GM12865 (cell line): ENCODE measurements around the gene KIAA1217.

ENCODE experiments used
- DNase-seq: peaks from one replicate; pipeline ENCODE4 v3.0.0; 2010; ENCODE audit warnings: low read depth
- H3K4me3 ChIP-seq: 2 replicates; pipeline ENCODE4 v1.5.1; 2011; ENCODE audit warnings: mild to moderate bottlenecking, low read depth, low read length, control low read depth
- TF ChIP-seq, protein P1 (sequence below): IDR thresholded peaks from 2 replicates; pipeline ENCODE4 v1.5.1; 2011; ENCODE audit warnings: low read length, control low read depth, low read depth, inconsistent platforms; ENCODE audit not compliant: insufficient read depth; ENCODE audit errors: missing control alignments

The KIAA1217 gene

DNA sequence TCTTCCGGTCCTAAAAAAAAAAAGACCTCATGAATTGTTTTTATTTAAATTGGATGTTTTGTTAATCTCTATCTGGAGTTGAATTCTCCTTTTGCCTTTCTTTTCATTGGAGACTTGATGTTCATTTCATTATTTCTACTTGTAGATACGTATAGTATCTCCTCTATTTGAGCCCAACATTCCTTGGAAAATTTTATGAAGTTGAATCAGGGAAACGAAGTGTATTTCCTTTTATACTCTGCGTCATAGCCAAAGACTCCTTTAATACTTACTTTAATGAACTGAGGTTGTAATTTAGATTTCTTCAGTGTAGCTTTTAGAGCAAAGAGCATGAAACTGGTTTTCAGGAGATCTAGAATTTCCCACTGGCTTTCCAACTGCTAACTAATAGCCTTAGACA, 132.4 kb downstream of the KIAA1217 start:
- no peak overlapping the region for H3K4me3 ChIP-seq
- TF ChIP-seq, protein P1, sequence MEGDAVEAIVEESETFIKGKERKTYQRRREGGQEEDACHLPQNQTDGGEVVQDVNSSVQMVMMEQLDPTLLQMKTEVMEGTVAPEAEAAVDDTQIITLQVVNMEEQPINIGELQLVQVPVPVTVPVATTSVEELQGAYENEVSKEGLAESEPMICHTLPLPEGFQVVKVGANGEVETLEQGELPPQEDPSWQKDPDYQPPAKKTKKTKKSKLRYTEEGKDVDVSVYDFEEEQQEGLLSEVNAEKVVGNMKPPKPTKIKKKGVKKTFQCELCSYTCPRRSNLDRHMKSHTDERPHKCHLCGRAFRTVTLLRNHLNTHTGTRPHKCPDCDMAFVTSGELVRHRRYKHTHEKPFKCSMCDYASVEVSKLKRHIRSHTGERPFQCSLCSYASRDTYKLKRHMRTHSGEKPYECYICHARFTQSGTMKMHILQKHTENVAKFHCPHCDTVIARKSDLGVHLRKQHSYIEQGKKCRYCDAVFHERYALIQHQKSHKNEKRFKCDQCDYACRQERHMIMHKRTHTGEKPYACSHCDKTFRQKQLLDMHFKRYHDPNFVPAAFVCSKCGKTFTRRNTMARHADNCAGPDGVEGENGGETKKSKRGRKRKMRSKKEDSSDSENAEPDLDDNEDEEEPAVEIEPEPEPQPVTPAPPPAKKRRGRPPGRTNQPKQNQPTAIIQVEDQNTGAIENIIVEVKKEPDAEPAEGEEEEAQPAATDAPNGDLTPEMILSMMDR = no peak
- DNase-seq = no peak

DNA sequence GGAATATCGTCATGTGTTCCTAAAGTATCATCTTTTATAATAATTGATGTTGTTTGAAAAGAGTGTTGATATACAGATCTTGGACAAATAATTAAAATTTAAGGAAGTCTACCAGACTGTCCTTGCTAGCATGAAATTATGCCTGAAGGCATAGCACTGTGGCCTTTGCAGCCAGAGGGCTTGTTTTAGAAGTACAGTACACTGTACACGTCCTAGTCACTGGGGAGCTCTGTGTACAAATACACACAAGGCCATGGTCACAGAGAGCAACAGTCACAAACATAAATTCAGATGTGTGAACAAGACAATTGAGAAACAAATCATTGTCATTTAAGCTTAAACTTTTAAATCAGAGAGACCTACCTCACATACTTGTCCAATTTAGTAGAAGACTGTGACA, 133.0 kb downstream of the KIAA1217 start:
- no peak overlapping the region for H3K4me3 ChIP-seq
- DNase-seq = no peak
- TF ChIP-seq, protein P1 = no peak

DNA sequence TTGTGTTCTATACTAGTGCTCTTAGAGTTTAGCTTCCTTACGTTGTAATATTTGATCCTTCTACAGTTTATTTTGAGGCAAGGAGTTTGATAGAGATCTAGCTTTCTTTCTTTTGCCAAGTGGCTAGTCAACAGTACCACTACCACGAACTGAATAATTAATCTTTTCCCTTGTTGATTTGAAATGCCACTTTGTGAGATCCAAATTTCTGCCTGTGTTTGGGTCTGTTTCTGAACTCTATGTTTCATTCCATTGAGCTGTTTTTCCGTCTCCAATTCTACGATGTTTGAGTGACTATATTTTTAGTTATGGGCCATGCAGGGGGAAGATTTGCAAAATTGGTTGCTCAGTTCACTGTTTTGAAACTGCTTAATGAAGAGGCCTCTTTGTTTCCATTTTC, 134.7 kb downstream of the KIAA1217 start:
- no peak for DNase-seq
- H3K4me3 ChIP-seq = no peak overlapping the region
- TF ChIP-seq, protein P1 = no peak

DNA sequence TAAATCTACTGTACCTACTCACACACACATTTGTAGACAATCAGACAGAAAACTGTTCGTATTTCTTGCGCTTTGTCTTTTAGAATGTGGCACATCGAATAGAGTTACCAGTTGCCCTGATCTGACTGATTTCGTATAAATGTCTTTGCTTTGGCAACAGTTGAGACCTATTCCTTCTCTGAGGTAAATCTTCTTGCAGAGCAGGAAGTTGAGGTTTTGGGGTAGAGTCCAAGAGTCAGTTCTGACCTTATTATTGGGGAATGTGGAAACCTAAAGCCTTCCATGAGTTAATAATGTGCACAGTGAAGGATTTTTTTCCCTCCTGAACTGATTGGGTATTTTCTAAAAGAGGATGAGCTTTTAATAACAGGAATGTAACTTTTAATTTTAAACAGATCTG, 135.3 kb downstream of the KIAA1217 start:
- H3K4me3 ChIP-seq = no peak overlapping the region
- TF ChIP-seq, protein P1 = no peak
- no peak for DNase-seq

DNA sequence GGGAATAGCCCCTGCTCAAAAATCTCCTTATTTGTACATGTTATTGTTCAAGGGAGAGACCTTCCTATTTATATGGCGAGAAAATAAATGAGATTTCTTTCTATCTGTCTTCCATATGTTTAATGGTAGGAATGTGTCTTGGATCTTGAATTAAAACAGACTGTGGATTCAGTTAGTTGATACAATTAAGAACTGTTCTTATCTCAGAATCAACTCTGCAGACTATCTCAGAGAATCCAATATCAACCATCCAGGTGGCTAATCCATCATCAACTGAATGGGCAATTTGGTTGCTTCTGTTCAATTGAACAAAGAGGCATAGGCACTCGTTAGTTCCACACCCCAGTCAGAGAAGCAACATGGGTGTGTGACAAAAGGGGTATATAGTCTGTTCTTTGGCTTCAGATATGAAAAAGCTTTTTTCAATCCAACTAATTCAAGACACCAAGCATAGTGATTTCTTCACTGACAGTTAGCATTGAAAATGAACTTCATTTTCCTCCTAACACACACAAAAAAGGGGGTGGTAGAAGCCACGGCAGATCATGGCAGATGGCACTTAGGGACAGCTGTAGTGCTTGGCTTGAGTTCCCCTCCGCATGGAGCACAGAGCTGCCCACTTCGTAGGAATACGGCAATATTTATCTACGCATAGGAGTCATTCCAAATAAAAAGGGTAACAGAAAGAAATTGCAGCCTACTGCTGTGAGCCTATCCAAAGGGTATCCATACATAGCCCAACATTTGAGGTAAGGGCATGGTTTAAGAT, 135.9 kb downstream of the KIAA1217 start:
- DNase-seq = no peak
- TF ChIP-seq, protein P1 = no peak
- no peak overlapping the region for H3K4me3 ChIP-seq

DNA sequence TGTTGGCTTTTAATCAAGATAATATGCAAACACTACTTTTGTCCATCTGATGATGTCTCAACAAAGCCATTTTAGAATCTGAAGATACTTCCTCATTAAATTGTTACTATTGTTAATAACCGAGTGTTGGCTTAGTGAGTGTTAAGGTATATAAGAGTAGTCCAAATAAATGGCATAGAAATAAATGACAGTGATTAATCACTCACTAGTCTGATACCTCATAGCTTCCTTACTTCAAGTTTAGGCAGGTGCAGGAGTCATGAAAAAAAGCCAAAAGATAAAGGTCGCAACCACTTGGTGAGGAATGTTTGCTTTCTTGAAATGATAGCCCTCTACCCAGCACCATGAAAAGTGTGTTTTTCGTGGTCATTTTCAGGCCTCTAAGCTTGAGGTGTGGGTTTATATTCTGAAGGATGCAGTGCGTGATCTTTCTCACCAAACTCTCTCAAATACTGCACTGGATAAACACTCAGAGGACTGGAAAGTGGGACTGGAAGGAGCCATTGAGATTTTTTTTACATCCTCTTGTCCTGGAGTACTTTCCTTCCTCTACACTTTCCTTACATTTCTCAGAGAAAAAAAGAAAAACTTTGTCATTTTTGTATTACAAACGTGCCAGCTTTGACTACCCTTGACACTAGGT, 138.1 kb downstream of the KIAA1217 start:
- no peak for DNase-seq
- TF ChIP-seq, protein P1 = no peak
- no peak overlapping the region for H3K4me3 ChIP-seq
